Measurements from ENCODE around the gene TNRC6C.
"Not testable (repeated sequence)": the region's sequence is repeated elsewhere in the genome, so short reads cannot be mapped to it uniquely, and the experiment has no call there.

Gene TNRC6C

GRCh38 chr17:78096093-78096492 is 137.6 kb downstream of the TNRC6C start:
- no peak for DNase-seq

- no peak for DNase-seq
Observed at GRCh38 chr17:78101112-78101511, 142.6 kb downstream of the TNRC6C start.

GRCh38 chr17:78101542-78101941 is 143.0 kb downstream of the TNRC6C start:
- no peak for DNase-seq

GRCh38 chr17:78103311-78103710 is 144.8 kb downstream of the TNRC6C start:
- DNase-seq: no peak

- DNase-seq: no peak
Observed at GRCh38 chr17:78104540-78104941, 146.0 kb downstream of the TNRC6C start.

GRCh38 chr17:78105101-78105500 is 146.6 kb downstream of the TNRC6C start:
- no peak for DNase-seq

GRCh38 chr17:78105551-78105950 is 147.0 kb downstream of the TNRC6C start:
- DNase-seq: no peak

- no peak for DNase-seq
Observed at GRCh38 chr17:78106211-78106610, 147.7 kb downstream of the TNRC6C start.

GRCh38 chr17:78107457-78107856 is 149.0 kb downstream of the TNRC6C start:
- DNase-seq: no peak

GRCh38 chr17:78107976-78108725 is 149.6 kb downstream of the TNRC6C start:
- DNase-seq: no peak

- DNase-seq: no peak
Observed at GRCh38 chr17:78108726-78109488, 150.4 kb downstream of the TNRC6C start.

- no peak for DNase-seq
Observed at GRCh38 chr17:78109489-78109761, 150.9 kb downstream of the TNRC6C start.

- no peak for DNase-seq
Observed at GRCh38 chr17:78110363-78111015, 152.0 kb downstream of the TNRC6C start.

- no peak for DNase-seq
Observed at GRCh38 chr17:78111016-78111726, 152.7 kb downstream of the TNRC6C start.

GRCh38 chr17:78111727-78112517 is 153.4 kb downstream of the TNRC6C start:
- DNase-seq: no peak

- DNase-seq: no peak
Observed at GRCh38 chr17:78112518-78113471, 154.3 kb downstream of the TNRC6C start.

GRCh38 chr17:78113804-78114785 is 155.6 kb downstream of the TNRC6C start:
- DNase-seq: no peak

GRCh38 chr17:78114831-78115723 is 156.6 kb downstream of the TNRC6C start:
- no peak for DNase-seq

GRCh38 chr17:78115803-78116202 is 157.3 kb downstream of the TNRC6C start:
- DNase-seq: not testable (repeated sequence)

Data from NCI-H1048 (cell line).